AML-193 (cell line): Measurements from ENCODE around the gene MRPL12.
A peak's percentile ranks its signal among the peaks of the same experiment; 100 is the strongest.
"Not testable (repeated sequence)": the region's sequence is repeated elsewhere in the genome, so short reads cannot be mapped to it uniquely, and the experiment has no call there.

ENCODE experiments used
- DNase-seq, 2 experiments: peaks; one replicate each; lab custom pipeline; 2025; lab: John Stamatoyannopoulos, UW

Gene MRPL12

GRCh38 chr17:81702934-81703746 is at the start of gene MRPL12:
Gene MRPL12 (plus strand): TSS chr17:81703367. CDS start chr17:81703502, 135 bp downstream.
- peak; percentile 93 to 95 for DNase-seq

- DNase-seq, result no peak
Measured at GRCh38 chr17:81655378-81656117, 47.6 kb upstream of the MRPL12 start.

- no peak for DNase-seq
Measured at GRCh38 chr17:81656118-81656743, 46.9 kb upstream of the MRPL12 start, which contains the start of gene PDE6G. Gene PDE6G (minus strand): TSS chr17:81656542. CDS start chr17:81653305, 3,237 bp downstream.

- DNase-seq, result no peak
Measured at GRCh38 chr17:81656835-81657234, 46.3 kb upstream of the MRPL12 start.

- no peak for DNase-seq
Measured at GRCh38 chr17:81659038-81659437, 44.1 kb upstream of the MRPL12 start.

- DNase-seq, result no peak
Measured at GRCh38 chr17:81660441-81660840, 42.7 kb upstream of the MRPL12 start.

- DNase-seq, result no peak
Measured at GRCh38 chr17:81662002-81662401, 41.2 kb upstream of the MRPL12 start.

- DNase-seq, result no peak
Measured at GRCh38 chr17:81664051-81664470, 39.1 kb upstream of the MRPL12 start.

- peak; percentile 37 to 50 for DNase-seq
Measured at GRCh38 chr17:81665205-81666091, 37.7 kb upstream of the MRPL12 start.

- DNase-seq, result peak in 1 of 2 experiments; percentile 32
Measured at GRCh38 chr17:81666092-81666341, 37.1 kb upstream of the MRPL12 start.

GRCh38 chr17:81666342-81667191 is 36.6 kb upstream of the MRPL12 start, which contains the start of the genes CCDC137 and OXLD1:
Gene CCDC137 (plus strand): TSS chr17:81666737. CDS start chr17:81666767, 30 bp downstream.
Gene OXLD1 (minus strand): TSS chr17:81666605. CDS start chr17:81666577, 28 bp downstream.
- DNase-seq, result peak; percentile 95 to 96

GRCh38 chr17:81667754-81668153 is 35.4 kb upstream of the MRPL12 start:
- DNase-seq, result no peak

GRCh38 chr17:81672504-81672903 is 30.7 kb upstream of the MRPL12 start:
- DNase-seq, result no peak

GRCh38 chr17:81672954-81673353 is 30.2 kb upstream of the MRPL12 start:
- DNase-seq, result no peak

- DNase-seq, result no peak
Measured at GRCh38 chr17:81673561-81674258, 29.5 kb upstream of the MRPL12 start.

- not testable (repeated sequence) for DNase-seq
Measured at GRCh38 chr17:81675515-81676221, 27.5 kb upstream of the MRPL12 start.

- DNase-seq, result no peak
Measured at GRCh38 chr17:81676906-81677305, 26.3 kb upstream of the MRPL12 start.

GRCh38 chr17:81680150-81680549 is 23.0 kb upstream of the MRPL12 start:
- no peak for DNase-seq

GRCh38 chr17:81681672-81682071 is 21.5 kb upstream of the MRPL12 start:
- no peak for DNase-seq
